ENCODE measurements around the gene CCL13.

Gene CCL13

GRCh38 chr17:34356194-34356593 is at the start of gene CCL13:
Gene CCL13 (plus strand): TSS chr17:34356480. CDS start chr17:34356527, 47 bp downstream.
- TF ChIP-seq GATA3 (IDR thresholded peaks at IDR 0.05; ENCODE audit: low read depth, low read length) (no peak), GATA2 (IDR thresholded peaks at IDR 0.05; ENCODE audit: low read depth, low read length) (no peak)

GRCh38 chr17:34307110-34307509 is 49.2 kb upstream of the CCL13 start:
- TF ChIP-seq GATA2 (IDR thresholded peaks at IDR 0.05; ENCODE audit: low read depth, low read length) (no peak), GATA3 (IDR thresholded peaks at IDR 0.05; ENCODE audit: low read depth, low read length) (no peak)

GRCh38 chr17:34308371-34308770 is 47.9 kb upstream of the CCL13 start:
- TF ChIP-seq GATA3 (IDR thresholded peaks at IDR 0.05; ENCODE audit: low read depth, low read length): no peak
- no peak for TF ChIP-seq GATA2 (IDR thresholded peaks at IDR 0.05; ENCODE audit: low read depth, low read length)

DNA sequence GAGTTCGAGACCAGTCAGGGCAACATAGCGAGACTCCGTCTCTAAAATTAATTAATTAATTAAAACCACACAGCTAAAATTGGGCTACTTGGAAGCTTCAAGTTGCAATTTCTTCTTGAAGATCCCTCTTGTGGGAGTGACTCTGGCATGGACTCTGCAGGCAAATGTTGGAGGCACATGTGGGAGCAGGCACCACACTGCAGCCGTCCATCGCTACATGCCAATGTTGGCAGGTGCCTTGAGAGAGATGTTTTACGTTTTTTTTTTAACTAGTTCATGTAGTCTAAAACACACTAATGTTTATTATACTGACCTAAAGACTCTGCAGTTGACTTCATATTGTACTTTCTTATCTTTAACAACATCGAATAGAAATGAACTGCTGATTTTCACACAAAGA is 45.0 kb upstream of the CCL13 start:
- TF ChIP-seq GATA2 (IDR thresholded peaks at IDR 0.05; ENCODE audit: low read depth, low read length): no peak
- TF ChIP-seq GATA3 (IDR thresholded peaks at IDR 0.05; ENCODE audit: low read depth, low read length): no peak

GRCh38 chr17:34312080-34312479 is 44.2 kb upstream of the CCL13 start:
- no peak for TF ChIP-seq GATA2 (IDR thresholded peaks at IDR 0.05; ENCODE audit: low read depth, low read length)
- TF ChIP-seq GATA3 (IDR thresholded peaks at IDR 0.05; ENCODE audit: low read depth, low read length): no peak

- no peak for TF ChIP-seq GATA3 (IDR thresholded peaks at IDR 0.05; ENCODE audit: low read depth, low read length)
- TF ChIP-seq GATA2 (IDR thresholded peaks at IDR 0.05; ENCODE audit: low read depth, low read length): no peak
Measured at GRCh38 chr17:34313164-34313563, 43.1 kb upstream of the CCL13 start.

GRCh38 chr17:34314279-34314678 is 42.0 kb upstream of the CCL13 start:
- TF ChIP-seq GATA3 (IDR thresholded peaks at IDR 0.05; ENCODE audit: low read depth, low read length): no peak
- no peak for TF ChIP-seq GATA2 (IDR thresholded peaks at IDR 0.05; ENCODE audit: low read depth, low read length)

DNA sequence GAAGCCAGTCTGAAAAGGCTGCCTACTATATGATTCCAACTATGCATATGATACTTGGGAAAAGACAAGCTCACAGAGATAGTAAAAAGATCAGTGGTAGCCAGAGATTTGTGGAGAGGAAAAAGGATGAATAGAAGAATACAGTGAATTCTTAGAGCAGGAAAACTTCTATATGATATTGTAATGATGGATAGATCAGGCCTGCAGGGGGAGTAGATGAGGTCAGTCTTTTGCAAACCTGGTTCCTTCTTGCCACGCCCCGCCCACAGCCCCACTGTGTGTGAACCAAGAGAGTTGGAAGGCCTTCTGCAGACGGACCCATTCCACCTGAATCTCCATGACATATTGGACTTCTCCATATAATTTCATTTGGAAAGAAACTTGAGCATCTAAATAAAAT is 37.8 kb upstream of the CCL13 start:
- TF ChIP-seq GATA3 (IDR thresholded peaks at IDR 0.05; ENCODE audit: low read depth, low read length): no peak

DNA sequence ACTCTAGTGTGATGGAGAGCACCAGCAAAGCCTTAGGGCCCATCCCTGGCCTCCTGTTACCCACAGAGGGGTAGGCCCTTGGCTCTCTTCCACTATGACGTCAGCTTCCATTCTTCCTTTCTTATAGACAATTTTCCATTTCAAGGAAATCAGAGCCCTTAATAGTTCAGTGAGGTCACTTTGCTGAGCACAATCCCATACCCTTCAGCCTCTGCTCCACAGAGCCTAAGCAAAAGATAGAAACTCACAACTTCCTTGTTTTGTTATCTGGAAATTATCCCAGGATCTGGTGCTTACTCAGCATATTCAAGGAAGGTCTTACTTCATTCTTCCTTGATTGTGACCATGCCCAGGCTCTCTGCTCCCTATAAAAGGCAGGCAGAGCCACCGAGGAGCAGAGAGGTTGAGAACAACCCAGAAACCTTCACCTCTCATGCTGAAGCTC is 37.2 kb upstream of the CCL13 start, which contains the start of gene CCL8:
TSS of gene CCL8 (plus strand) at position 397 of the 445 bp plus-strand sequence. CDS start 67 bp downstream, outside the sequence.
- TF ChIP-seq GATA3 (IDR thresholded peaks at IDR 0.05; ENCODE audit: low read depth, low read length) (no peak), GATA2 (IDR thresholded peaks at IDR 0.05; ENCODE audit: low read depth, low read length) (no peak)

DNA sequence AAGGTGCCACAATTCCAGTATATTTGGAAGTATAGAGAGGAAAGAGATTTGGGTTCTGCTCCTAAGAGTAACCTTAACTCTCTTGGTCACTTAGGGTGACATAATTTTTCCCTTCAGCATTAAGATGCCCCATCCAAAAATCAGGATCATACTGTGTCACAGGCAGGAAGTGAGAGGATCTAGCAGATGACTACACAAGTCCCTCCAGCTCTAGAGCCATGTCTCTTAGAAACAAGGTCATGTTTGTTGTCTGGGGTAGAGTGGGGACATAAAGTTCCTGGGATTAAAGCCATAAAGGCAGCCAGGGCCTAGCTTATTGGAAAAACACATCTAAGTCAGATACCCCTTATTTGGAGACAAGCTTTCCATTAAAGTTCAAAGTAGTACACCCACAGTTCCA is 34.3 kb upstream of the CCL13 start:
- TF ChIP-seq GATA3 (IDR thresholded peaks at IDR 0.05; ENCODE audit: low read depth, low read length) (no peak), GATA2 (IDR thresholded peaks at IDR 0.05; ENCODE audit: low read depth, low read length) (no peak)

DNA sequence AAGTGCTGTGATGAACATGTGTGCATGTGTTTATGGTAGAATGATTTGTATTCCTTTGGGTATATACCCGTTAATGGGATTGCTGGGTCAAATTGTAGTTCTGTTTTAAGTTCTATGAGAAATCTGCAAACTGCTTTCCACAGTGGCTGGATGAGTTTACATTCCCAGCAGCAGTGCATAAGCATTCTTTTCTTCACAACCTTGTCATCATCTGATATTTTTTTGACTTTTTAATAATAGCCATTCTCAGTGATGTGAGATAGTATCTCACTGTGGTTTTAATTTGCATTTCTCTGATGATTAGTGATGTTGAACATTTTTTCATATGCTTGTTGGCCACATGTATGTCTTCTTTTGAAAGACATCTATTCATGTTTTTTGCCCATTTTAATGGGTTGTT is 18.6 kb upstream of the CCL13 start:
- TF ChIP-seq GATA2 (IDR thresholded peaks at IDR 0.05; ENCODE audit: low read depth, low read length) (no peak), GATA3 (IDR thresholded peaks at IDR 0.05; ENCODE audit: low read depth, low read length) (no peak)

GRCh38 chr17:34339138-34339770 is 17.0 kb upstream of the CCL13 start:
- TF ChIP-seq GATA3 (IDR thresholded peaks at IDR 0.05; ENCODE audit: low read depth, low read length): no peak
- TF ChIP-seq GATA2 (IDR thresholded peaks at IDR 0.05; ENCODE audit: low read depth, low read length): no peak

GRCh38 chr17:34341916-34342315 is 14.4 kb upstream of the CCL13 start:
- TF ChIP-seq GATA2 (IDR thresholded peaks at IDR 0.05; ENCODE audit: low read depth, low read length) (no peak), GATA3 (IDR thresholded peaks at IDR 0.05; ENCODE audit: low read depth, low read length) (no peak)

DNA sequence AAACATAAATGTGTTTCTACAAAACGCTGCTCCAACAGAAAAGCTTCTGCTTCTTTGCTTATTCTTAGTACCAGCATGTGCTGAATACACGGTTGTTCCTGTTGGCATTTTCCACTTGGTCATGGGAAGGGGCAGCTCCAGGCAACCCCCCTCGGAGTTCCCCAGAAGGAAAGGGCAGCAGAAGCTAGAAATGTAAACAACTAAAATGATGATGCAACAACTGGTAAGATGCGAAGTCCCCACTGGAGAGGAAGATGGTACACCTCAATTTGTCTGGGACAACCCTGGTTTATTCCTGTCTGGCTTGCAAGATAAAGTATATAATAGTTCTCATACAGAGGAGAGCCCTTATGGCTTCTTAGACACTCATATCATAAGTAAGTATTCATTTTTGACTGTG is 9.2 kb upstream of the CCL13 start:
- TF ChIP-seq GATA2 (IDR thresholded peaks at IDR 0.05; ENCODE audit: low read depth, low read length) (no peak), GATA3 (IDR thresholded peaks at IDR 0.05; ENCODE audit: low read depth, low read length) (no peak)

DNA sequence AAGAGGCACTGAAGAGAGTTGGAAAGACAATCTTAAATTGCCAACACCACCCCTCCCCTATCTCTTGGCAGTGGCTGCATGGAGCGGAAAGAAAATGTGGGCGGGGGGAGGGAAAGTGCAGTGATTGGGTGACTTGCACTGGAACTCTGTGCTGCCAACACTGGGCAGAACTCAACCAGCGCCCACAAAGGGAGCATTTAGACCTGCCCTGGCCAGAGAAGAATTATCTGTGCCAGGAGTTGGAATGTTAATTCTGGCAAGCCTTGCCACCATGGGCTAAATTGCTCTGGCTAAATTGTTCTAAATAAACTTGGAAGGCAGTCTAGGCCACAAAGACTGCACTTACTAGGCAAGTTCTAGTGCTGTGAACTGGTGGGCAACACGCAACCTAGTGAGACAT is 6.5 kb upstream of the CCL13 start:
- TF ChIP-seq GATA3 (IDR thresholded peaks at IDR 0.05; ENCODE audit: low read depth, low read length): no peak
- TF ChIP-seq GATA2 (IDR thresholded peaks at IDR 0.05; ENCODE audit: low read depth, low read length): no peak

DNA sequence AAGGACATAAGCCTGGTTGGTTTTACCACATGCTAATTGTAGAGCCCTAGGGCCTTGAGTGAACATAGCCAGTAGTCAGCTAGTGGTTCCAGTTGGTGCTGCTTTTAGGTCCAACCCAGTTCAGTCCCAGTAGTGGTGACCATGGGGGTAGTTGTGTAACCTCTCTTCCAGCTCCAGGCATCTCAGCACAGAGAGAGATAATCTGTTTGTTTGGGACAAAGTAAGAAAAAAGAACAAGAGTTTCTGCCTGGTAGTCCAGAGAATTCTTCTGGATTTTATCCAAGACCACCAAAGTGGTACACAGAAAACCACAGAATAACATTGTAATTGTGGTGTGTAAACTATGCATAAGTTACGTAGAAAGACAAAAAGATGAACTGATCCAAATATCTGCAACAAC is 5.2 kb upstream of the CCL13 start:
- TF ChIP-seq GATA2 (IDR thresholded peaks at IDR 0.05; ENCODE audit: low read depth, low read length) (no peak), GATA3 (IDR thresholded peaks at IDR 0.05; ENCODE audit: low read depth, low read length) (no peak)

All from SH-SY5Y (cell line).